Neural progenitor cell (in vitro differentiated cells): ENCODE results near the gene FBXW11. TPM values are rescaled to one million over a fixed set of nuclear protein-coding genes. Genes with fewer than 3 reads are reported as not detected.

Experiments used
- DNase-seq: peaks from one replicate; pipeline ENCODE4 v3.0.0-alpha.2; 2016; ENCODE audit warnings: low spot score
- H2AFZ ChIP-seq: fragments of 200-600 bp; sonication (generic); replicated peaks from 2 replicates; pipeline ENCODE4 v1.6.1; 2016; ENCODE audit warnings: antibody characterized with exemption
- H3F3A ChIP-seq: fragments of 200-600 bp; sonication (generic); 2 replicates; pipeline ENCODE4 v1.6.1; 2016; ENCODE audit warnings: antibody characterized with exemption, low read depth
- H3K27ac ChIP-seq: fragments of 200-600 bp; sonication (generic); 2 replicates; pipeline ENCODE4 v1.5.1; 2016; ENCODE audit warnings: mild to moderate bottlenecking
- H3K27me3 ChIP-seq: fragments of 200-600 bp; sonication (generic); 2 replicates; pipeline ENCODE4 v1.6.1; 2016; ENCODE audit warnings: mild to moderate bottlenecking, moderate library complexity
- H3K36me3 ChIP-seq: fragments of 200-600 bp; sonication (generic); 2 replicates; pipeline ENCODE4 v1.5.1; 2016
- H3K4me1 ChIP-seq: fragments of 200-600 bp; sonication (generic); 2 replicates; pipeline ENCODE4 v1.6.1; 2016; ENCODE audit warnings: mixed run types
- H3K4me2 ChIP-seq: fragments of 200-600 bp; sonication (generic); 2 replicates; pipeline ENCODE4 v1.6.1; 2016
- H3K4me3 ChIP-seq: fragments of 200-600 bp; sonication (generic); 2 replicates; pipeline ENCODE4 v1.5.1; 2016
- H3K79me2 ChIP-seq: fragments of 200-600 bp; sonication (generic); 2 replicates; pipeline ENCODE4 v1.6.1; 2016; ENCODE audit warnings: low read depth
- H3K9ac ChIP-seq: fragments of 200-600 bp; sonication (generic); 2 replicates; pipeline ENCODE4 v1.6.1; 2016
- H3K9me3 ChIP-seq: fragments of 200-600 bp; sonication (generic); 2 replicates; pipeline ENCODE4 v1.5.1; 2016; ENCODE audit warnings: low read depth
- H4K20me1 ChIP-seq: fragments of 200-600 bp; sonication (generic); 2 replicates; pipeline ENCODE4 v1.6.1; 2016; ENCODE audit warnings: low read depth
- H3K27ac Mint-ChIP-seq: 3 replicates; pipeline ENCODE4 v1.8.0; 2021; ENCODE audit warnings: mixed read lengths
- H3K27me3 Mint-ChIP-seq: 2 replicates; pipeline ENCODE4 v1.8.0; 2022; ENCODE audit warnings: low read depth, mild to moderate bottlenecking, inconsistent platforms, moderate library complexity, mixed read lengths; ENCODE audit not compliant: insufficient read depth
- H3K36me3 Mint-ChIP-seq: 3 replicates; pipeline ENCODE4 v1.8.0; 2021; ENCODE audit warnings: mixed read lengths
- H3K4me1 Mint-ChIP-seq: 3 replicates; pipeline ENCODE4 v1.8.0; 2021; ENCODE audit warnings: mixed read lengths
- H3K4me3 Mint-ChIP-seq: 3 replicates; pipeline ENCODE4 v1.8.0; 2021; ENCODE audit warnings: mild to moderate bottlenecking, moderate library complexity, mixed read lengths
- H3K9me3 Mint-ChIP-seq: 3 replicates; pipeline ENCODE4 v1.8.0; 2020; ENCODE audit warnings: mixed read lengths
- CTCF ChIP-seq: fragments of 200-600 bp; sonication (generic); IDR thresholded peaks from 2 replicates; pipeline ENCODE4 v1.5.1; 2017; ENCODE audit warnings: antibody characterized with exemption, mild to moderate bottlenecking
- EZH2 ChIP-seq: fragments of 200-600 bp; sonication (generic); IDR thresholded peaks from 2 replicates; pipeline ENCODE4 v1.6.1; 2017; ENCODE audit warnings: antibody characterized with exemption, mild to moderate bottlenecking, moderate library complexity
- EZH2phosphoT487 ChIP-seq: fragments of 200-600 bp; sonication (generic); IDR thresholded peaks from 2 replicates; pipeline ENCODE4 v1.6.1; 2017; ENCODE audit warnings: antibody characterized with exemption
- total RNA-seq: library from RNA; depleted of rRNA; stranded (reverse); fragments of >200 nt; gene quantifications from 2 replicates; pipeline ENCODE4 v1.2.3, GENCODE V29; 2015; ENCODE audit warnings: low replicate concordance

The FBXW11 gene
- total RNA-seq, 1 donor from 2014 or later: 79.1 TPM

- no peaks in the 10 kb centered on the region for H3K9me3 ChIP-seq
- H3F3A ChIP-seq: peaks cover 13% of the 10 kb centered on the region
- TF ChIP-seq CTCF (no peak), EZH2phosphoT487 (no peak), EZH2 (no peak)
- no peak overlapping the region for H3K4me2 ChIP-seq
- Mint-ChIP-seq H3K27ac (no peak overlapping the region), H3K9me3 (no peaks in the 10 kb centered on the region), H3K36me3 (peaks cover 37% of the 10 kb centered on the region), H3K27me3 (peaks cover 4% of the 10 kb centered on the region), H3K4me3 (no peak overlapping the region), H3K4me1 (peaks cover 8% of the 10 kb centered on the region)
- H3K79me2 ChIP-seq: peaks cover 100% of the 10 kb centered on the region
- H3K27me3 ChIP-seq: no peaks in the 10 kb centered on the region
- no peak overlapping the region for H2AFZ ChIP-seq
- H4K20me1 ChIP-seq: peaks cover 90% of the 10 kb centered on the region
- H3K4me1 ChIP-seq: peaks cover 35% of the 10 kb centered on the region
- H3K4me3 ChIP-seq: no peak overlapping the region
- H3K27ac ChIP-seq: peak overlapping the region; percentile 17
- no peaks in the 10 kb centered on the region for H3K36me3 ChIP-seq
- DNase-seq: no peak
- no peak overlapping the region for H3K9ac ChIP-seq
These were observed 9.4 kb downstream of the FBXW11 start for GRCh38 chr5:171997011-171997410.

- Mint-ChIP-seq H3K36me3 (peaks cover 37% of the 10 kb centered on the region), H3K27ac (no peak overlapping the region), H3K27me3 (peaks cover 4% of the 10 kb centered on the region), H3K9me3 (no peaks in the 10 kb centered on the region), H3K4me3 (no peak overlapping the region), H3K4me1 (peaks cover 8% of the 10 kb centered on the region)
- peaks cover 3% of the 10 kb centered on the region for H3K4me1 ChIP-seq
- no peaks in the 10 kb centered on the region for H3K27me3 ChIP-seq
- H2AFZ ChIP-seq: no peak overlapping the region
- H3K27ac ChIP-seq: peak overlapping the region; percentile 75
- H3F3A ChIP-seq: peaks cover 3% of the 10 kb centered on the region
- peaks cover 84% of the 10 kb centered on the region for H4K20me1 ChIP-seq
- H3K36me3 ChIP-seq: no peaks in the 10 kb centered on the region
- TF ChIP-seq EZH2phosphoT487: no peak
- TF ChIP-seq CTCF: no peak
- TF ChIP-seq EZH2: no peak
- no peaks in the 10 kb centered on the region for H3K9me3 ChIP-seq
- no peak overlapping the region for H3K4me3 ChIP-seq
- H3K79me2 ChIP-seq: peaks cover 100% of the 10 kb centered on the region
- DNase-seq: no peak
- no peak overlapping the region for H3K4me2 ChIP-seq
- H3K9ac ChIP-seq: no peak overlapping the region
These were observed 13.6 kb downstream of the FBXW11 start for GRCh38 chr5:171992813-171993212.

GRCh38 chr5:171992305-171992704 lies 14.1 kb downstream of the FBXW11 start:
- no peak overlapping the region for H3K9ac ChIP-seq
- no peaks in the 10 kb centered on the region for H3K27me3 ChIP-seq
- no peak for DNase-seq
- no peaks in the 10 kb centered on the region for H3K9me3 ChIP-seq
- peaks cover 4% of the 10 kb centered on the region for H3K27me3 Mint-ChIP-seq
- H4K20me1 ChIP-seq: peaks cover 84% of the 10 kb centered on the region
- no peak for TF ChIP-seq EZH2phosphoT487
- no peak for TF ChIP-seq CTCF
- no peak for TF ChIP-seq EZH2
- no peak overlapping the region for H2AFZ ChIP-seq
- peaks cover 33% of the 10 kb centered on the region for H3K36me3 Mint-ChIP-seq
- H3K79me2 ChIP-seq: peaks cover 100% of the 10 kb centered on the region
- no peaks in the 10 kb centered on the region for H3K9me3 Mint-ChIP-seq
- peaks cover 6% of the 10 kb centered on the region for H3K4me1 Mint-ChIP-seq
- no peak overlapping the region for H3K4me2 ChIP-seq
- H3K36me3 ChIP-seq: no peaks in the 10 kb centered on the region
- peaks cover 6% of the 10 kb centered on the region for H3F3A ChIP-seq
- peak overlapping the region; percentile 75 for H3K27ac ChIP-seq
- no peak overlapping the region for H3K4me3 Mint-ChIP-seq
- no peaks in the 10 kb centered on the region for H3K4me1 ChIP-seq
- no peak overlapping the region for H3K27ac Mint-ChIP-seq
- no peak overlapping the region for H3K4me3 ChIP-seq

GRCh38 chr5:171990713-171991015 lies 15.8 kb downstream of the FBXW11 start:
- Histone ChIP-seq H3K4me2 (no peak overlapping the region), H3K9ac (no peak overlapping the region), H2AFZ (no peak overlapping the region), H3K27ac (no peak overlapping the region), H3F3A (peaks cover 6% of the 10 kb centered on the region), H3K4me1 (no peaks in the 10 kb centered on the region), H3K36me3 (no peaks in the 10 kb centered on the region), H3K79me2 (peaks cover 100% of the 10 kb centered on the region), H3K4me3 (no peak overlapping the region), H3K27me3 (no peaks in the 10 kb centered on the region), H3K9me3 (no peaks in the 10 kb centered on the region), H4K20me1 (peaks cover 84% of the 10 kb centered on the region)
- Mint-ChIP-seq H3K27me3 (peaks cover 4% of the 10 kb centered on the region), H3K4me3 (no peak overlapping the region), H3K36me3 (peaks cover 30% of the 10 kb centered on the region), H3K9me3 (no peaks in the 10 kb centered on the region), H3K4me1 (peaks cover 9% of the 10 kb centered on the region), H3K27ac (no peak overlapping the region)
- no peak for TF ChIP-seq EZH2
- no peak for TF ChIP-seq CTCF
- no peak for TF ChIP-seq EZH2phosphoT487
- DNase-seq: no peak
